ENCODE measurements around the gene HDAC4.

HDAC4 gene

GRCh38 chr2:239029958-239030357 lies 370.9 kb downstream of the HDAC4 start:
- no peak for DNase-seq

- no peak for DNase-seq
These were observed 372.6 kb downstream of the HDAC4 start for GRCh38 chr2:239028253-239028619.

- no peak for DNase-seq
These were observed 373.2 kb downstream of the HDAC4 start for GRCh38 chr2:239027391-239028252.

GRCh38 chr2:239026711-239027361 lies 374.0 kb downstream of the HDAC4 start:
- DNase-seq = no peak

- DNase-seq = no peak
These were observed 374.8 kb downstream of the HDAC4 start for GRCh38 chr2:239025951-239026461.

GRCh38 chr2:239025096-239025801 lies 375.6 kb downstream of the HDAC4 start:
- no peak for DNase-seq

GRCh38 chr2:239024226-239024625 lies 376.6 kb downstream of the HDAC4 start:
- DNase-seq = no peak

- no peak for DNase-seq
These were observed 378.2 kb downstream of the HDAC4 start for GRCh38 chr2:239022437-239023260.

GRCh38 chr2:239021651-239022436 lies 379.0 kb downstream of the HDAC4 start:
- no peak for DNase-seq

- no peak for DNase-seq
These were observed 379.6 kb downstream of the HDAC4 start for GRCh38 chr2:239021224-239021623.

- no peak for DNase-seq
These were observed 380.2 kb downstream of the HDAC4 start for GRCh38 chr2:239020541-239021041.

- no peak for DNase-seq
These were observed 381.6 kb downstream of the HDAC4 start for GRCh38 chr2:239019183-239019581.

GRCh38 chr2:239018271-239019182 lies 382.3 kb downstream of the HDAC4 start:
- DNase-seq = no peak

- DNase-seq = no peak
These were observed 383.2 kb downstream of the HDAC4 start for GRCh38 chr2:239017491-239018098.

- DNase-seq = no peak
These were observed 384.7 kb downstream of the HDAC4 start for GRCh38 chr2:239015901-239016675.

- DNase-seq = no peak
These were observed 385.5 kb downstream of the HDAC4 start for GRCh38 chr2:239015218-239015900.

GRCh38 chr2:239014458-239015217 lies 386.2 kb downstream of the HDAC4 start:
- DNase-seq = no peak

GRCh38 chr2:239013678-239013976 lies 387.2 kb downstream of the HDAC4 start:
- DNase-seq = no peak

All from activated gamma-delta T cell treated with Interleukin-2 at 50 U/mL for 16 hours (primary cell).